IPS DF 6.9 (cell line): Measurements from ENCODE around the gene BPIFA1.

Experiments used
- DNase-seq: peaks from one replicate; pipeline ENCODE4 v3.0.0-alpha.2; 2013; ENCODE audit warnings: low read depth, low spot score
- H3K27ac ChIP-seq: one replicate; pipeline ENCODE4 v1.5.1; 2013; ENCODE audit warnings: low read length, control low read depth
- H3K27me3 ChIP-seq: 2 replicates; pipeline ENCODE4 v1.6.1; 2013; ENCODE audit warnings: mild to moderate bottlenecking, low read length; ENCODE audit not compliant: control insufficient read depth, insufficient read depth
- H3K36me3 ChIP-seq: 2 replicates; pipeline ENCODE4 v1.6.1; 2013; ENCODE audit warnings: low read length; ENCODE audit not compliant: control insufficient read depth, insufficient read depth
- H3K4me1 ChIP-seq: 2 replicates; pipeline ENCODE4 v1.6.1; 2013; ENCODE audit warnings: low read length; ENCODE audit not compliant: control insufficient read depth, insufficient read depth
- H3K4me3 ChIP-seq: 2 replicates; pipeline ENCODE4 v1.5.1; 2013; ENCODE audit warnings: mild to moderate bottlenecking, low read length
- H3K9me3 ChIP-seq: 2 replicates; pipeline ENCODE4 v1.6.1; 2013; ENCODE audit warnings: low read length, inconsistent platforms; ENCODE audit not compliant: control insufficient read depth, insufficient read depth
- WGBS: extraction: QIAGEN DNeasy Blood & Tissue Kit; methylation state at CpG from one replicate; pipeline ENCODE4 v1.1.7; 2013; ENCODE audit warnings: mixed read lengths, missing lambda C conversion rate; ENCODE audit not compliant: insufficient read length, insufficient coverage; 5-methylcytosine and 5-hydroxymethylcytosine counted together

Gene BPIFA1

GRCh38 chr20:33239418-33239817 lies 3.6 kb downstream of the BPIFA1 start:
- Histone ChIP-seq H3K27ac (no peak overlapping the region), H3K36me3 (no peaks in the 10 kb centered on the region), H3K4me3 (no peak overlapping the region), H3K9me3 (no peaks in the 10 kb centered on the region), H3K4me1 (no peaks in the 10 kb centered on the region), H3K27me3 (no peaks in the 10 kb centered on the region)
- no CpG with 5 or more reads among the region's 1 CpG for WGBS
- DNase-seq: no peak

GRCh38 chr20:33239979-33240736 lies 4.4 kb downstream of the BPIFA1 start:
- Histone ChIP-seq H3K4me1 (no peaks in the 10 kb centered on the region), H3K9me3 (no peaks in the 10 kb centered on the region), H3K27ac (no peak overlapping the region), H3K27me3 (no peaks in the 10 kb centered on the region), H3K4me3 (no peak overlapping the region), H3K36me3 (no peaks in the 10 kb centered on the region)
- DNase-seq: no peak
- 100% methylated on average over 1 of the region's 4 CpGs for WGBS

GRCh38 chr20:33240923-33241322 lies 5.1 kb downstream of the BPIFA1 start:
- H3K27ac ChIP-seq: no peak overlapping the region
- no CpG with 5 or more reads among the region's 5 CpGs for WGBS
- no peaks in the 10 kb centered on the region for H3K4me1 ChIP-seq
- no peaks in the 10 kb centered on the region for H3K9me3 ChIP-seq
- no peaks in the 10 kb centered on the region for H3K27me3 ChIP-seq
- no peak for DNase-seq
- no peaks in the 10 kb centered on the region for H3K36me3 ChIP-seq
- no peak overlapping the region for H3K4me3 ChIP-seq

GRCh38 chr20:33242319-33243100 lies 6.7 kb downstream of the BPIFA1 start:
- Histone ChIP-seq H3K27ac (no peak overlapping the region), H3K4me1 (no peaks in the 10 kb centered on the region), H3K4me3 (no peak overlapping the region), H3K9me3 (no peaks in the 10 kb centered on the region), H3K36me3 (no peaks in the 10 kb centered on the region), H3K27me3 (no peaks in the 10 kb centered on the region)
- no peak for DNase-seq
- WGBS: no CpG with 5 or more reads among the region's 7 CpGs

GRCh38 chr20:33246077-33246476 lies 10.3 kb downstream of the BPIFA1 start:
- Histone ChIP-seq H3K4me3 (no peak overlapping the region), H3K27ac (no peak overlapping the region), H3K27me3 (no peaks in the 10 kb centered on the region), H3K9me3 (no peaks in the 10 kb centered on the region), H3K36me3 (no peaks in the 10 kb centered on the region), H3K4me1 (no peaks in the 10 kb centered on the region)
- WGBS: no CpG with 5 or more reads among the region's 3 CpGs
- DNase-seq: no peak

- WGBS: no CpG with 5 or more reads among the region's 1 CpG
Observed at GRCh38 chr20:33249456-33249855, 13.7 kb downstream of the BPIFA1 start.

GRCh38 chr20:33250666-33251065 lies 14.9 kb downstream of the BPIFA1 start:
- Histone ChIP-seq H3K27ac (no peak overlapping the region), H3K4me1 (no peaks in the 10 kb centered on the region), H3K4me3 (no peak overlapping the region), H3K36me3 (no peaks in the 10 kb centered on the region), H3K27me3 (no peaks in the 10 kb centered on the region), H3K9me3 (no peaks in the 10 kb centered on the region)
- WGBS: no CpG with 5 or more reads among the region's 2 CpGs
- no peak for DNase-seq

More at GRCh38 chr20:33249456-33249855, 13.7 kb downstream of the BPIFA1 start:
- H3K27ac ChIP-seq: no peak overlapping the region
- no peaks in the 10 kb centered on the region for H3K27me3 ChIP-seq
- H3K36me3 ChIP-seq: no peaks in the 10 kb centered on the region
- no peak overlapping the region for H3K4me3 ChIP-seq
- no peaks in the 10 kb centered on the region for H3K4me1 ChIP-seq
- no peak for DNase-seq
- H3K9me3 ChIP-seq: no peaks in the 10 kb centered on the region

GRCh38 chr20:33251496-33251895 lies 15.7 kb downstream of the BPIFA1 start:
- Histone ChIP-seq H3K9me3 (no peaks in the 10 kb centered on the region), H3K4me1 (no peaks in the 10 kb centered on the region), H3K27ac (no peak overlapping the region), H3K4me3 (no peak overlapping the region), H3K36me3 (no peaks in the 10 kb centered on the region), H3K27me3 (no peaks in the 10 kb centered on the region)
- WGBS: no CpG with 5 or more reads among the region's 3 CpGs
- DNase-seq: no peak

GRCh38 chr20:33252460-33252859 lies 16.7 kb downstream of the BPIFA1 start:
- Histone ChIP-seq H3K27ac (no peak overlapping the region), H3K9me3 (no peaks in the 10 kb centered on the region), H3K36me3 (no peaks in the 10 kb centered on the region), H3K4me1 (no peaks in the 10 kb centered on the region), H3K27me3 (no peaks in the 10 kb centered on the region), H3K4me3 (no peak overlapping the region)
- no CpG with 5 or more reads among the region's 3 CpGs for WGBS
- no peak for DNase-seq

GRCh38 chr20:33255005-33255404 lies 19.2 kb downstream of the BPIFA1 start:
- no CpG with 5 or more reads among the region's 2 CpGs for WGBS

More at GRCh38 chr20:33255005-33255404, 19.2 kb downstream of the BPIFA1 start:
- Histone ChIP-seq H3K27ac (no peak overlapping the region), H3K4me1 (no peaks in the 10 kb centered on the region), H3K36me3 (no peaks in the 10 kb centered on the region), H3K4me3 (no peak overlapping the region), H3K9me3 (no peaks in the 10 kb centered on the region), H3K27me3 (no peaks in the 10 kb centered on the region)
- DNase-seq: no peak
